HEK293T (cell line): ENCODE data around the gene SYNE1.

ENCODE experiments used
- BHLHE40 ChIP-seq: fragments of 450-650 bp; IDR thresholded peaks from 2 replicates; pipeline ENCODE4 v1.6.1; 2016; ENCODE audit warnings: mild to moderate bottlenecking, moderate library complexity, borderline replicate concordance
- CTBP1 ChIP-seq: fragments of 450-650 bp; IDR thresholded peaks from 2 replicates; pipeline ENCODE4 v1.6.1; 2016; ENCODE audit warnings: borderline replicate concordance
- ELF4 ChIP-seq: fragments of 450-650 bp; IDR thresholded peaks from 2 replicates; pipeline ENCODE4 v1.6.1; 2017; ENCODE audit warnings: antibody characterized with exemption
- FOXA1 ChIP-seq: fragments of 450-650 bp; IDR thresholded peaks from 2 replicates; pipeline ENCODE4 v1.6.1; 2016; ENCODE audit warnings: mild to moderate bottlenecking
- FOXM1 ChIP-seq: fragments of 450-650 bp; IDR thresholded peaks from 2 replicates; pipeline ENCODE4 v1.6.1; 2017; ENCODE audit warnings: mild to moderate bottlenecking, borderline replicate concordance
- HDGF ChIP-seq: fragments of 450-650 bp; IDR thresholded peaks from 2 replicates; pipeline ENCODE4 v1.6.1; 2017; ENCODE audit warnings: antibody characterized with exemption, borderline replicate concordance
- LEF1 ChIP-seq: fragments of 450-650 bp; IDR thresholded peaks from 2 replicates; pipeline ENCODE4 v1.6.1; 2017; ENCODE audit warnings: mild to moderate bottlenecking, borderline replicate concordance
- NFRKB ChIP-seq: fragments of 450-650 bp; IDR thresholded peaks from 2 replicates; pipeline ENCODE4 v1.6.1; 2016; ENCODE audit warnings: mild to moderate bottlenecking, moderate library complexity
- SP1 ChIP-seq: fragments of 450-650 bp; IDR thresholded peaks from 2 replicates; pipeline ENCODE4 v1.6.1; 2017
- SUZ12 ChIP-seq: fragments of 450-650 bp; IDR thresholded peaks from 2 replicates; pipeline ENCODE4 v1.6.1; 2016; ENCODE audit warnings: mild to moderate bottlenecking
- TARDBP ChIP-seq: fragments of 450-650 bp; IDR thresholded peaks from 2 replicates; pipeline ENCODE4 v1.6.1; 2016

- TF ChIP-seq NFRKB: no peak
- no peak for TF ChIP-seq ELF4
- no peak for TF ChIP-seq SUZ12
- TF ChIP-seq SP1: no peak
- TF ChIP-seq LEF1: no peak
- no peak for TF ChIP-seq FOXA1
- TF ChIP-seq CTBP1: no peak
- no peak for TF ChIP-seq BHLHE40
- no peak for TF ChIP-seq FOXM1
- TF ChIP-seq HDGF: no peak
- no peak for TF ChIP-seq TARDBP
Observed at GRCh38 chr6:152273638-152274037, 363.5 kb downstream of the SYNE1 start.
